Uterus (tissue), 2 donors: ENCODE data around the gene FRMD8.

Experiments used
- POLR2A ChIP-seq, 2 donors: fragments of 450-650 bp; IDR thresholded peaks; one replicate each; pipeline ENCODE4 v1.6.1; 2016; ENCODE audit warnings: antibody characterized with exemption in 2 of 2, mild to moderate bottlenecking in 1 of 2, moderate library complexity in 1 of 2
- TF ChIP-seq, protein P1 (sequence below), 4 experiments: fragments of 200-600 bp in 2 of 4; fragments of 450-650 bp in 2 of 4; sonication (generic) in 2 of 4; IDR thresholded peaks; one replicate each; pipeline ENCODE4 v1.5.1; 2016 to 2019; ENCODE audit warnings: antibody characterized with exemption in 4 of 4, mild to moderate bottlenecking in 2 of 4, moderate library complexity in 1 of 4

DNA sequence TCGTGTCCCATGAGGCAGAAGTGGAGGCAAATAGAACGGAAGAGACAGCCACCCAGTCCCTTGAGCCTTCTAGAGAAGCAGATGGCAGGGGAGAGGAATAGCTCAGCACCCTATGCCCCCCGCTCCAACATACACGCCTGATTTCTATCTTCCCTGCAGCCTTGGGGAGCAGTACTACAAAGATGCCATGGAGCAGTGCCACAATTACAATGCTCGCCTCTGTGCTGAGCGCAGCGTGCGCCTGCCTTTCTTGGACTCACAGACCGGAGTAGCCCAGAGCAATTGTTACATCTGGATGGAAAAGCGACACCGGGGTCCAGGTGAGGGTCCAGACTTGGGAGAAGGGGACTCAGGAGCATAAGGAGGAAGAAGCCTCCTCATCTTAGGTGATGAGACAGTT, 46.2 kb upstream of the FRMD8 start:
- TF ChIP-seq, protein P1, sequence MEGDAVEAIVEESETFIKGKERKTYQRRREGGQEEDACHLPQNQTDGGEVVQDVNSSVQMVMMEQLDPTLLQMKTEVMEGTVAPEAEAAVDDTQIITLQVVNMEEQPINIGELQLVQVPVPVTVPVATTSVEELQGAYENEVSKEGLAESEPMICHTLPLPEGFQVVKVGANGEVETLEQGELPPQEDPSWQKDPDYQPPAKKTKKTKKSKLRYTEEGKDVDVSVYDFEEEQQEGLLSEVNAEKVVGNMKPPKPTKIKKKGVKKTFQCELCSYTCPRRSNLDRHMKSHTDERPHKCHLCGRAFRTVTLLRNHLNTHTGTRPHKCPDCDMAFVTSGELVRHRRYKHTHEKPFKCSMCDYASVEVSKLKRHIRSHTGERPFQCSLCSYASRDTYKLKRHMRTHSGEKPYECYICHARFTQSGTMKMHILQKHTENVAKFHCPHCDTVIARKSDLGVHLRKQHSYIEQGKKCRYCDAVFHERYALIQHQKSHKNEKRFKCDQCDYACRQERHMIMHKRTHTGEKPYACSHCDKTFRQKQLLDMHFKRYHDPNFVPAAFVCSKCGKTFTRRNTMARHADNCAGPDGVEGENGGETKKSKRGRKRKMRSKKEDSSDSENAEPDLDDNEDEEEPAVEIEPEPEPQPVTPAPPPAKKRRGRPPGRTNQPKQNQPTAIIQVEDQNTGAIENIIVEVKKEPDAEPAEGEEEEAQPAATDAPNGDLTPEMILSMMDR (IDR thresholded peaks at IDR 0.05), result no peak
- TF ChIP-seq POLR2A (IDR thresholded peaks at IDR 0.05), result no peak
